Gastrocnemius medialis (tissue), 4 donors: ENCODE measurements around the gene RALGAPB. TPM values are rescaled to one million over a fixed set of nuclear protein-coding genes. Genes with fewer than 3 reads are reported as not detected.

Source experiments
- ATAC-seq, 2 donors: fragments of 150-250 bp; one replicate each; pipeline ENCODE4 v1.9.1; 2016
- DNase-seq, 2 donors: peaks; one replicate each; pipeline ENCODE4 v3.0.0-alpha.2; 2019
- H3K27ac ChIP-seq, 4 donors: fragments of 200-600 bp; sonication (generic); 1 replicate in 1 of 4; 2 replicates in 3 of 4; pipeline ENCODE4 v1.5.1; 2016 to 2018; ENCODE audit warnings: mild to moderate bottlenecking in 2 of 4, moderate library complexity in 1 of 4
- H3K27me3 ChIP-seq, 3 donors: fragments of 200-600 bp; sonication (generic) in 2 of 3; 1 replicate in 1 of 3; 2 replicates in 2 of 3; pipeline versions ENCODE4 v1.5.1 to v1.6.0; 2016 to 2019; ENCODE audit warnings: mild to moderate bottlenecking in 1 of 3, moderate library complexity in 1 of 3
- H3K36me3 ChIP-seq, 2 donors: fragments of 200-600 bp; sonication (generic) in 1 of 2; one replicate each; pipeline ENCODE4 v1.5.1; 2017 to 2018
- H3K4me1 ChIP-seq, 2 donors: fragments of 200-600 bp; sonication (generic) in 1 of 2; one replicate each; pipeline ENCODE4 v1.5.1; 2016 to 2017; ENCODE audit warnings: mild to moderate bottlenecking in 2 of 2
- H3K4me3 ChIP-seq, 4 donors: fragments of 200-600 bp; sonication (generic) in 3 of 4; 1 replicate in 1 of 4; 2 replicates in 3 of 4; pipeline ENCODE4 v1.5.1; 2016 to 2019; ENCODE audit warnings: mild to moderate bottlenecking in 2 of 4
- H3K9me3 ChIP-seq, 3 donors: fragments of 200-600 bp; sonication (generic) in 2 of 3; 1 replicate in 1 of 3; 2 replicates in 2 of 3; pipeline ENCODE4 v1.5.1; 2016 to 2019
- CTCF ChIP-seq, 5 experiments: fragments of 450-650 bp in 3 of 5; fragments of 200-600 bp in 2 of 5; sonication (generic) in 2 of 5; IDR thresholded peaks in 4 of 5; conservative IDR thresholded peaks in 1 of 5; 1 replicate in 4 of 5; 2 replicates in 1 of 5; pipeline ENCODE4 v1.5.1; 2016 to 2019; ENCODE audit warnings: antibody characterized with exemption in 5 of 5, mild to moderate bottlenecking in 3 of 5, moderate library complexity in 3 of 5
- POLR2A ChIP-seq, 2 donors: fragments of 450-650 bp; IDR thresholded peaks; one replicate each; pipeline ENCODE4 v1.6.1; 2017; ENCODE audit warnings: antibody characterized with exemption in 2 of 2, mild to moderate bottlenecking in 2 of 2, moderate library complexity in 2 of 2
- in situ Hi-C, 4 donors: fragments of 200-750 bp; cut with MboI; loops; one replicate each; pipeline versions ENCODE4 v1.15.0 to v1.8.0; 2017; ENCODE audit warnings: low sequenced_read_pairs in 4 of 4
- intact Hi-C: fragments of 100-400 bp; cut with DNase I; formaldehyde crosslinking; loops from one replicate; pipeline ENCODE4 v1.15.1; 2023; ENCODE audit warnings: low total_unique reads
- total RNA-seq, 4 donors: library from RNA; depleted of rRNA; stranded (reverse); fragments of >200 nt; gene quantifications; one replicate each; pipeline versions ENCODE4 v1.1.0 to v1.2.3, GENCODE V29; 2016

Gene RALGAPB
- total RNA-seq, 4 donors from 2014 or later, result 23.2 to 28.8 (median 26.0) TPM

DNA sequence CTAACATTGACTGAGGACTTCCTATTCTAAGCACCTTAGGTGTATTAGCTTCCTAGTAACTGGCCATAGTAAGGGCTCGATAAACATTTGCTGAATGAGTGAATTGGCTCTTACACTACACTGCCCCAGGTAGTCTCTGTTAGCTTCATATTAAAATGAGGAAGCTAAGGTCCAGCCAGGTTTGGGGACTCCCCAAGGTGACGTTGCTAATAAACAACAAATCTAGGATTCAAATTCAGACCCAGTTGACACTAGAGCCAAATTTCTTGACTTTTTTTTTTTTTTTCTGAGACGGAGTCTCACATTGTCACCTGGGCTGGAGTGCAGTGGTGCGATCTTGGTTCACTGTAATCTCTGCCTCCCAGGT is 145.2 kb downstream of the RALGAPB start:
- Histone ChIP-seq H3K36me3 (no peaks in the 10 kb centered on the region), H3K9me3 (no peaks in the 10 kb centered on the region), H3K4me3 (no peak overlapping the region), H3K4me1 (no peaks in the 10 kb centered on the region), H3K27ac (no peak overlapping the region), H3K27me3 (peaks cover 0 to 11% (median 2%) of the 10 kb centered on the region in 3 donors)
- in situ Hi-C loops, result no loop called here
- DNase-seq, result no peak
- TF ChIP-seq CTCF (IDR thresholded peaks at IDR 0.05 in 4 of 5, conservative IDR thresholded peaks at IDR 0.05 in 1 of 5), result no peak
- no peak for TF ChIP-seq POLR2A (IDR thresholded peaks at IDR 0.05)
- intact Hi-C loops, result no loop called here
- ATAC-seq, result no peak

GRCh38 chr20:38620441-38620840 is 147.8 kb downstream of the RALGAPB start:
- in situ Hi-C loops (no loop called here), intact Hi-C loops (no loop called here)
- no peaks in the 10 kb centered on the region for H3K9me3 ChIP-seq
- no peak for DNase-seq
- ATAC-seq, result no peak
- TF ChIP-seq POLR2A (IDR thresholded peaks at IDR 0.05) (no peak), CTCF (IDR thresholded peaks at IDR 0.05 in 4 of 5, conservative IDR thresholded peaks at IDR 0.05 in 1 of 5) (no peak)
- no peaks in the 10 kb centered on the region for H3K4me1 ChIP-seq
- H3K27me3 ChIP-seq, result peaks cover 0 to 11% (median 2%) of the 10 kb centered on the region in 3 donors
- H3K27ac ChIP-seq, result no peak overlapping the region
- no peak overlapping the region for H3K4me3 ChIP-seq
- no peaks in the 10 kb centered on the region for H3K36me3 ChIP-seq

- DNase-seq (no peak), ATAC-seq (no peak)
- intact Hi-C loops, result no loop called here
- Histone ChIP-seq H3K27ac (no peak overlapping the region), H3K9me3 (no peaks in the 10 kb centered on the region), H3K4me3 (no peak overlapping the region), H3K4me1 (no peaks in the 10 kb centered on the region), H3K27me3 (peaks cover 0 to 11% (median 2%) of the 10 kb centered on the region in 3 donors), H3K36me3 (no peaks in the 10 kb centered on the region)
- in situ Hi-C loops, result no loop called here
- TF ChIP-seq POLR2A (IDR thresholded peaks at IDR 0.05) (no peak), CTCF (IDR thresholded peaks at IDR 0.05 in 4 of 5, conservative IDR thresholded peaks at IDR 0.05 in 1 of 5) (no peak)
Measured at GRCh38 chr20:38623061-38623460, 150.4 kb downstream of the RALGAPB start.

DNA sequence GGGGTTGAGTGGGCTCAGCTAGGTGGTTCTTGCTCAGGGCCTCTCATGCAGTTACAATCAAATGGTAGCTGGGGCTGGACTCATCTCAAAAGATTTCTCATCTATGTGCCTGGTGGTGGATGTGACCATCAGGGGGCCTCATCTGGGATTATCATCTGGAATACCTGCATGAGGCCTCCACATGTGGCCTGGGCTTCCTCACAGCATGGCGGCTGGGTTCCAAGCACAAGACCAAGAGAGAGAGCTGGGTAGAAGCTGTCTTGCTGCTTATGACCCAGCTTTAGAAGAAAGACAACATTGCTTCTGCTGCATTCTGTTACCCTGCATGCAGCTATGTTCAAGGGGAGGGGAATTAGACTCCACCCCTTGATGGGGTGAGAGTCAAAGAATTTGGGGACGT is 151.4 kb downstream of the RALGAPB start:
- ATAC-seq, result no peak

More for the DNA sequence above, 151.4 kb downstream of the RALGAPB start:
- no peak for DNase-seq
- Histone ChIP-seq H3K4me1 (no peaks in the 10 kb centered on the region), H3K27ac (no peak overlapping the region), H3K36me3 (no peaks in the 10 kb centered on the region), H3K9me3 (no peaks in the 10 kb centered on the region), H3K27me3 (peaks cover 0 to 5% (median 2%) of the 10 kb centered on the region in 3 donors), H3K4me3 (no peak overlapping the region)
- in situ Hi-C loops, result no loop called here
- no peak for TF ChIP-seq CTCF (IDR thresholded peaks at IDR 0.05 in 4 of 5, conservative IDR thresholded peaks at IDR 0.05 in 1 of 5)
- intact Hi-C loops, result no loop called here
